DND-41 (cell line): Measurements from ENCODE around the gene MRPL36.
"Not testable (repeated sequence)": the region's sequence is repeated elsewhere in the genome, so short reads cannot be mapped to it uniquely, and the experiment has no call there.

Source experiments
- ATAC-seq: fragments of 200-7000 bp; cut with Tn5 transposase; 3 replicates; pipeline ENCODE4 v1.9.1; 2021; ENCODE audit warnings: low read depth; ENCODE audit not compliant: insufficient read depth
- DNase-seq: peaks from one replicate; pipeline ENCODE4 v3.0.0-alpha.2; 2020
- H2AFZ ChIP-seq: 2 replicates; pipeline ENCODE4 v1.6.0; 2012; ENCODE audit warnings: low read depth, low read length
- H3K27ac ChIP-seq: 2 replicates; pipeline ENCODE4 v1.5.1; 2012; ENCODE audit warnings: low read length, inconsistent platforms
- H3K27me3 ChIP-seq: fragments of 200-600 bp; sonication (generic); 2 replicates; pipeline ENCODE4 v1.6.0; 2012; ENCODE audit warnings: low read length, mild to moderate bottlenecking, inconsistent platforms; ENCODE audit not compliant: insufficient read depth, poor library complexity
- H3K36me3 ChIP-seq: 2 replicates; pipeline ENCODE4 v1.5.1; 2012; ENCODE audit warnings: low read length, inconsistent platforms; ENCODE audit not compliant: insufficient read depth
- H3K4me1 ChIP-seq: 2 replicates; pipeline ENCODE4 v1.5.1; 2012; ENCODE audit warnings: mild to moderate bottlenecking, low read length; ENCODE audit not compliant: insufficient read depth
- H3K4me2 ChIP-seq: 2 replicates; pipeline ENCODE4 v1.6.0; 2012; ENCODE audit warnings: mild to moderate bottlenecking, moderate library complexity, low read length, inconsistent platforms; ENCODE audit not compliant: insufficient read depth
- H3K4me3 ChIP-seq, 2 experiments: fragments of 200-600 bp in 1 of 2; shearing (Covaris generic) in 1 of 2; 2 replicates each; pipeline ENCODE4 v1.5.1; 2012 to 2016; ENCODE audit warnings: inconsistent platforms in 2 of 2, low read length in 2 of 2, mild to moderate bottlenecking in 2 of 2, low read depth in 1 of 2, moderate library complexity in 1 of 2
- H3K79me2 ChIP-seq: 2 replicates; pipeline ENCODE4 v1.6.0; 2012; ENCODE audit warnings: low read length, inconsistent platforms; ENCODE audit not compliant: insufficient read depth
- H3K9ac ChIP-seq: 2 replicates; pipeline ENCODE4 v1.6.0; 2012; ENCODE audit warnings: low read depth, mild to moderate bottlenecking, inconsistent platforms, low read length, moderate library complexity
- H3K9me3 ChIP-seq: 2 replicates; pipeline ENCODE4 v1.5.1; 2012; ENCODE audit warnings: low read length, moderate library complexity, mild to moderate bottlenecking, inconsistent platforms; ENCODE audit not compliant: insufficient read depth, severe bottlenecking
- H4K20me1 ChIP-seq: 2 replicates; pipeline ENCODE4 v1.6.0; 2012; ENCODE audit warnings: low read length; ENCODE audit not compliant: insufficient read depth
- EZH2 ChIP-seq: IDR thresholded peaks from 3 replicates; pipeline ENCODE4 v1.6.1; 2012; ENCODE audit warnings: borderline replicate concordance, low read depth, mild to moderate bottlenecking, moderate library complexity, low read length, inconsistent platforms; ENCODE audit not compliant: severe bottlenecking
- TF ChIP-seq, protein P1 (sequence below): IDR thresholded peaks from 2 replicates; pipeline ENCODE4 v1.5.1; 2012; ENCODE audit warnings: borderline replicate concordance, low read length, moderate library complexity, mild to moderate bottlenecking; ENCODE audit not compliant: poor library complexity, severe bottlenecking; ENCODE audit errors: extremely low read depth

MRPL36 gene

DNA sequence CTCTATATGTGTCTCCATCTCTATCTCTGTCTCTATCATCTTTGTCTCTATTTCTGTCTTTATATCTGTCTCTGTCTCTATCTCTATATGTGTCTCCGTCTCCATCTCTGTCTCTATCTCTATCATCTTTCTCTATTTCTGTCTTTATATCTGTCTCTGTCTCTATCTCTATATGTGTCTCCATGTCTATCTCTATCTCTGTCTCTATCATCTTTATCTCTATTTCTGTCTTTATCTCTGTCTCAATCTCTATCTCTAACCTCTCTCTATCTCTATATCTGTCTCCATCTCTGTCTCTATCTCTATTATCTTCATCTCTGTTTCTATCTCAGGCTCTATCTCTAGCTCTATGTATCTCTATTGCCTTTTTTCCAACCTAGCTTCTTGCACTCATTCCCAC lies 46.1 kb upstream of the MRPL36 start:
- no peak overlapping the region for H3K4me3 ChIP-seq
- H3K9me3 ChIP-seq = no peaks in the 10 kb centered on the region

DNA sequence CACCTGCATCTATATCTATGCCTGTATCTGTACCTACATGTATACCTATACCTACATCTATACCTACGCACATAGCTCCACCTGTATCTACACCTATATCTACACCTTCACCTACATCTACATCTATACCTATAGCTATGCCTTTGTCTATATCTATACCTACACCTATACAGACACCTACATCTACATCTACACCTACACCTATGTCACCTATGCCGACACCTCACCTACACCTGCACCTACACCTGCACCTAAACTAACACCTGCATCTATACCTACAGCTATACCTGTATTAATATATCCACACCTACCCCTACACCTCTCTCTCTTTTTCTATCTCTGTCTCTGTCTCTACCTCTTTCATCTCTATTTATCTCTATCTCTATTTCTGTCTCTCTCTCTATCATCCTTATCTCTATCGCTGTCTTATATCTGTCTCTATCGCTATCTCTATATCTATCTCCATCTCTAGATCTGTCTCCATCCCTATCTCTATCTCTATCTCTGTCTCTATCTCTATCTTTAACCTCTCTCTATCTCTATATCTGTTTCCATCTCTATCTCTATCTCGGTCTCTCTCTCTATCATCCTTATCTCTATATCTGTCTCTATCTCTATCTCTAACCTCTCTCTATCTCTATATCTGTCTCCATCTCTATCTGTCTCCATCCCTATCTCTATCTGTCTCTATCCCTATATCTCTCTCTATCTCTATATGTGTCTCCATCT lies 45.2 kb upstream of the MRPL36 start:
- Histone ChIP-seq H3K4me2 (no peak overlapping the region), H3K27me3 (no peaks in the 10 kb centered on the region), H3K79me2 (no peaks in the 10 kb centered on the region), H4K20me1 (peaks cover 6% of the 10 kb centered on the region; the same call in 1 of the 2 replicates), H3K9me3 (no peaks in the 10 kb centered on the region), H3K36me3 (no peaks in the 10 kb centered on the region), H3K4me3 (no peak overlapping the region), H3K9ac (no peak overlapping the region), H2AFZ (no peak overlapping the region), H3K4me1 (no peaks in the 10 kb centered on the region), H3K27ac (no peak overlapping the region)
- DNase-seq (no peak), ATAC-seq (no peak)
- TF ChIP-seq, protein P1, sequence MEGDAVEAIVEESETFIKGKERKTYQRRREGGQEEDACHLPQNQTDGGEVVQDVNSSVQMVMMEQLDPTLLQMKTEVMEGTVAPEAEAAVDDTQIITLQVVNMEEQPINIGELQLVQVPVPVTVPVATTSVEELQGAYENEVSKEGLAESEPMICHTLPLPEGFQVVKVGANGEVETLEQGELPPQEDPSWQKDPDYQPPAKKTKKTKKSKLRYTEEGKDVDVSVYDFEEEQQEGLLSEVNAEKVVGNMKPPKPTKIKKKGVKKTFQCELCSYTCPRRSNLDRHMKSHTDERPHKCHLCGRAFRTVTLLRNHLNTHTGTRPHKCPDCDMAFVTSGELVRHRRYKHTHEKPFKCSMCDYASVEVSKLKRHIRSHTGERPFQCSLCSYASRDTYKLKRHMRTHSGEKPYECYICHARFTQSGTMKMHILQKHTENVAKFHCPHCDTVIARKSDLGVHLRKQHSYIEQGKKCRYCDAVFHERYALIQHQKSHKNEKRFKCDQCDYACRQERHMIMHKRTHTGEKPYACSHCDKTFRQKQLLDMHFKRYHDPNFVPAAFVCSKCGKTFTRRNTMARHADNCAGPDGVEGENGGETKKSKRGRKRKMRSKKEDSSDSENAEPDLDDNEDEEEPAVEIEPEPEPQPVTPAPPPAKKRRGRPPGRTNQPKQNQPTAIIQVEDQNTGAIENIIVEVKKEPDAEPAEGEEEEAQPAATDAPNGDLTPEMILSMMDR = no peak
- TF ChIP-seq EZH2 = no peak

More for the DNA sequence above, 46.1 kb upstream of the MRPL36 start:
- no peaks in the 10 kb centered on the region for H3K36me3 ChIP-seq
- no peaks in the 10 kb centered on the region for H3K79me2 ChIP-seq
- no peak overlapping the region for H3K4me2 ChIP-seq
- H4K20me1 ChIP-seq = 0 out of 2 replicates have a peak, but pooled peaks cover 3% of the 10 kb centered on the region
- H3K27ac ChIP-seq = no peak overlapping the region
- DNase-seq (no peak), ATAC-seq (no peak)
- no peak overlapping the region for H2AFZ ChIP-seq
- no peaks in the 10 kb centered on the region for H3K27me3 ChIP-seq
- no peak overlapping the region for H3K9ac ChIP-seq
- TF ChIP-seq, protein P1 = no peak
- no peak for TF ChIP-seq EZH2
- H3K4me1 ChIP-seq = no peaks in the 10 kb centered on the region

DNA sequence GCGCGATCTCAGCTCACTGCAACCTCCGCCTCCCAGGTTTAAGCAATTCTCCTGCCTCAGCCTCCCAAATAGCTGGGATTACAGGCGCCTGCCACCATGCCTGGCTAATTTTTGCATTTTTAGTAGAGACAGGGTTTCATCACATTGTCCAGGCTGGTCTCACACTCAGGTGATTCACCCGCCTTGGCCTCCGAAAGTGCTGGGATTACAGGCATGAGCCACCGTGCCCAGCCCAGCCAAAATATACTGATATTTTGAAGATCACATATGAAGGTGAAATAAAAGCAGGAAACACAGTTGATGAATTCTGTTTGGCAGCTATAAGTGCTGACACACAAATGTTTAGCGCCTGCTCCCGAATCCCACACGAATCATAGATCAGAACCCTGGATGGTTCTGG lies 44.1 kb upstream of the MRPL36 start:
- H3K9ac ChIP-seq, H3K27ac ChIP-seq, H4K20me1 ChIP-seq, H3K9me3 ChIP-seq, H3K4me1 ChIP-seq, H3K4me3 ChIP-seq, H2AFZ ChIP-seq, H3K79me2 ChIP-seq, H3K27me3 ChIP-seq, DNase-seq, ATAC-seq, H3K36me3 ChIP-seq, H3K4me2 ChIP-seq: not testable (repeated sequence)

DNA sequence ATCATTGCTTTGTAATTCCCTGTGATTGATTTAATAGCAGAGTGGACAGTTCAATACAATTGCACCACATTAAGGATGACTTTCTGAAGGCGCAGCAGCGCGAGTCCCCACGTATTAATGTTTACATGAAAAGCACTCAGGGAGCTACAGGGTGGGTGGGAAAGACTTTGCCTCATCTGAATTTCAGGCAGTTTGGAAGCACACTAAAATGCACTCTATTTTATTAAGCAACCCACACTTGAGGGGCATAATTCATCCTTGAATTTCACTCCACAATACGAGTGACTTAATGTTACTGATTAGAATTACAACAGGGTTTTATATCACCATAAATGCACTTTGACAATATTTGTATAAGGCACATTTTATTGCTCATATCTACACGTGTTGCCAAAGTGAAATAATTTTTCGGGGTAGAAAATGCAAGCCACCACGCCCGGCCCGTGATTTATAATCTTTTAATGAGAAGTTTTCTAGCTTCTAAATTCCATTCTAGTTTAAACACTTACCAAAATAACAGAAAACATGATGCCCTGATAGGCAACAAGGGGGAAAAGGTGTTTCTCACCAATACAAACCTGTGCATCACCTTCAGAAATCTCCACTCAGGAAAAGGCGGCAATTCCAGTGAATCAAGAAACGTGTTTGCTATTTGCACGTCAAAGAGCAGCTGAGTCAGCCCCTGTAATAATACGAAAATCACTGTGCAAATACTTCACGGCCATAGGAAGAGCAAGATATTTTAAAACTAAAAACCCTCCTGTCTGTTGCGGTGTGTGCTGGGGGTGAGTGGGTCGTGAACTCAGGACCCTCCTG lies 42.6 kb upstream of the MRPL36 start:
- Histone ChIP-seq H3K36me3 (no peaks in the 10 kb centered on the region), H3K4me1 (no peaks in the 10 kb centered on the region), H3K4me3 (no peak overlapping the region), H3K27ac (no peak overlapping the region), H3K9ac (no peak overlapping the region), H4K20me1 (peaks cover 2% of the 10 kb centered on the region; the same call in 1 of the 2 replicates), H3K4me2 (no peak overlapping the region), H2AFZ (no peak overlapping the region), H3K27me3 (no peaks in the 10 kb centered on the region), H3K9me3 (no peaks in the 10 kb centered on the region), H3K79me2 (no peaks in the 10 kb centered on the region)
- TF ChIP-seq, protein P1 = no peak
- no peak for TF ChIP-seq EZH2
- DNase-seq = no peak
- ATAC-seq = no peak
